Inflammatory macrophage treated with lipopolysaccharide for 1 hour (primary cell): Measurements from ENCODE around the gene MDC1.

Experiments
- DNase-seq, 2 donors: peaks; one replicate each; pipeline ENCODE4 v3.0.0-alpha.2; 2020 to 2022

The MDC1 gene

GRCh38 chr6:30747902-30748769 is 31.1 kb upstream of the MDC1 start:
- DNase-seq, result no peak

- DNase-seq, result peak in 1 of 2 donors; percentile 44
Observed at GRCh38 chr6:30747300-30747687, 30.2 kb upstream of the MDC1 start.

DNA sequence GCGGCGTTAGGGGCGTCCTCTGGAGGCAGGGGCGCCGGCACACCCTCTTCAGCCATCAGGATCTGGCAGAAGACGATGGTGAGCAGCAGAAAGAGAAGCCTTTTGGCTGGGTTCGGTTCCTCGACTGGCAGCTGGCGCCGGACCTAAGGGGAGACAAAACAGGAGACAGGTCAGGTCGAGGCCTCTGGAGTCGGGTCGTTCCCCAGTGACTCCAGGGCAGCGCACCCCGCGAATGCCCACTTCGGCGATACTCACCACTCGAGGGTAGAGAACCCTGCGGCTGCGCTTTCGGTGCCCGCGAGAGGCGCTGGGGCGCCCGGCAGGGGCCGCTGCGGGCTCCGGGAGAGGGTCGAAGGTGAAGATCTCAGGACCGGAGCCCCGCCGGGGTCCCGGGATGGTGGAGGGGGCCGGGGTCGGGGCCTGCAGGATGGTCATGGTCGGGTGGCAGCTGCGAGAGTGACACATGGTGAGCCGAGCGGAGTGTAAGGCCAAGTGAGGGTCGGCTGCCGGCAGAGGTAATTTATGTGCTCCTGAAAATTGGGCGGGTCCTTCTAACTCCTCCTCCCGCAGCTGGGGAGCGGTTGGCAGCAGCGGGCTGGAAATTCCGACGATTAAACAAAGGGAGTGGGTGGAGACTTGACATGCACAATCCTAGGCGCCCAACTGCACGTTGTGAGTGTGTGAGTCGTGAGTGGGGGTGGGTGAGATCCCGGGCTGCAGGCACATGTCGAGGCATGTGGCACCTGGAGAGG is 27.1 kb upstream of the MDC1 start, which contains the start of gene IER3:
Gene IER3 (minus strand): TSS at position 494 of the 752 bp plus-strand sequence. CDS start 29 bp downstream, at position 465.
- peak; percentile 97 to 99 for DNase-seq

DNA sequence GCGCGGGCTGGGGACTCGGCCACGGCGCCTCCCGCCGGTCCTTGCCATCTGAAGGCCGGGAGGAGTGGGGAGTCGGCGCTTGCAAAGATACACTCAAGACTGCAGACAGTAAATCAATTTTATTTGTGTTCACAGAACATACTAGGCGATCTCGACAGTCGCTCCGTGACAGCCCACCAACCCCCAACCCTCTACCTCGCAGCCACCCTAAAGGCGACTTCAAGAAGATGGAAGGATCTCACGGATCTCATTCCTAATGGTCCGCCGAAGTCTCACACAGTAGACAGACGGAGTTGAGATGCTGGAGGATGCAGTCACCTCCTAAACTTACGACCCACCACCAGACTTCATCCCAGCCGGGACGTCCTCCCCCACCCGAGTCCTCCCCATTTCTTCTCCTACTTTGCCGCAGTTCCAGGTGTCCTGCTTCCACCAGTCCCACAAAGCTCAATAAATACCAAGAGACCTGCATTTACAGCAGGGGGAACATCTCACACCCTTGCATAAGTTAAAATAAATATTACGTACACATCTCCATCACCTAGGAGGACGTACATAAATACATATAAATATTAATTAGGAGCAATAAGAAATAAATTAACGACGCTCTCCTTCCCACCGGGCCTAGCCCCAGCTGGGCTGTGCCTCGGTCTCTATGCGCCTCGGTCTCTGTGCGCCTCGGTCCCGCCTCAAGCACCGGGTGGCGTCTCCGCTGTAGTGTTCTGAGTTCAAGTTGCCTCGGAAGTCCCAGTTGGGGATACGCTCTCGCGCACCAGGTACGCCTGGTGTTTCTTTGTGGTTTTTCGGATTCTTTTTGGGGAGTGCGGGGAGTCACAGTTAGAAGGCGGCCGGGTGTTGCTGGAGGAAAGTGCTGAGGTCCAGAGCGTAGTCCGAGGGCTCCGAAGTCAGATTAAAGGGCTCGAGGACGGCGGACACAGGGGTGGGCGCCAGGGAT is 26.3 kb upstream of the MDC1 start:
- peak; percentile 24 to 40 for DNase-seq

DNA sequence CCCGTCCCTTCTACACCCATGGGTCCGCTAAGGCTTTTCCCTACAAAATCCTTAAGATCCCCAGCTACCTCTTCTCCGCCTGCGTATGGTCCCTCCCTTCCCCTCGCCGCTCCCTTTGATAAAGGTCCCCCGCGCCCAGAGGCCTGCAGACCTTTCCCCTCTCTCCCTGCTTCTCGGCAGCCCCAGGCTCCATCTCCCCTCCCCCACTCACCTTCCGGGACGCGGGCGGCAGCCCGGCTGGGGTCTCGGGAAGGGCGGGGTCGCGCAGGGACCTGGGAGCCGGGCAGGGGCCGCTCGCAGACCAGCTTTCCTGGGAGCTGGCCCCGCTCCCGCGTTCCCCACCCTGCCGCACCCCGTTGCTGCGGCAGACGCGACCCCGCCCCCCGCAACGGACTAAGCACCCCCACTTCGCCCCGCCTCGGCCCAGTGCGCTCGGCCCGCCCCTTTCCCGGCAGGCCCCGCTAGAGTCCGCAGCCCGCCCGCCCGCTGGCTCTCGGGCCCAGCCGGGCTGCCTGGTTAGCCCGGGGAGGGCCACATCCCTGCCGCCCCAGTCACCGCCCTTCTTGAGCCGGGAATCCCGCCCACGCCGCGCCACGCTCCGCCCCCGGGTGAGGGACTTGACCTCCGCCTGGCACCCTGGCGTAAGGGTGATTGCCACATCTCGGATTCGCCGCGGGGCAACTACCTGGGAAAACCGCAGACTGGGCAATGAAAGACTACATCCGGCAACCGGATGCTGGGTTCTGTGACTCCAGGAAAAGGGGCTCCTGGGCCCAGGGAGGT is 25.4 kb upstream of the MDC1 start, which contains the start of gene FLOT1:
Gene FLOT1 (minus strand): TSS at position 372 of the 783 bp plus-strand sequence. CDS start 498 bp downstream, outside the sequence.
- peak; percentile 99 to 100 for DNase-seq

DNA sequence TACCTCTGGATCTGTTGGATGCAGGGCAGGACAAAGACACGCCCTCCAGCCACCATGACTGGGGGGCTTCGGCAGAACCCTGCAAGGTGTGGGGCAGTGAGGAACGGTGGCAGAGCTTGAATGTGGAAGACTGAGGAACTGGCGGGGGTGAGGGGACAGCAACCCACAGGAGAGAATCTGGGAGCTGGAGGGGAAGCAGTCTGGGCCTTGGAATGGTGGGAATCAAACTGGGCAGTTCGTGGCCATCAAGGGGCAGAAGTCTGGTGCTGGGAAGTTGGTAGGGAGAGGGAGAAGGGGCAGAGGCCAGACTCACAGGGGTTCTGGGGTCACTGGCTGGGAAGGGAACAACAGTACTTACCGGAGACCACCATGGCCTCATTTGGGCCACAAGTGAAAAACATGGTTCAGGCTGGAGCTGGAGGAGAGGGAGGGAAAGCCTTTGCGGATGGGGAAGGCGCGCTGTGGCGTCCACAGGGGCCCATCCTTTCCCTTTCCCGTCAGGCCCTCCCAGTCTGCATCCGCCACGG is 24.8 kb upstream of the MDC1 start:
- DNase-seq, result peak in 1 of 2 donors; percentile 46

DNA sequence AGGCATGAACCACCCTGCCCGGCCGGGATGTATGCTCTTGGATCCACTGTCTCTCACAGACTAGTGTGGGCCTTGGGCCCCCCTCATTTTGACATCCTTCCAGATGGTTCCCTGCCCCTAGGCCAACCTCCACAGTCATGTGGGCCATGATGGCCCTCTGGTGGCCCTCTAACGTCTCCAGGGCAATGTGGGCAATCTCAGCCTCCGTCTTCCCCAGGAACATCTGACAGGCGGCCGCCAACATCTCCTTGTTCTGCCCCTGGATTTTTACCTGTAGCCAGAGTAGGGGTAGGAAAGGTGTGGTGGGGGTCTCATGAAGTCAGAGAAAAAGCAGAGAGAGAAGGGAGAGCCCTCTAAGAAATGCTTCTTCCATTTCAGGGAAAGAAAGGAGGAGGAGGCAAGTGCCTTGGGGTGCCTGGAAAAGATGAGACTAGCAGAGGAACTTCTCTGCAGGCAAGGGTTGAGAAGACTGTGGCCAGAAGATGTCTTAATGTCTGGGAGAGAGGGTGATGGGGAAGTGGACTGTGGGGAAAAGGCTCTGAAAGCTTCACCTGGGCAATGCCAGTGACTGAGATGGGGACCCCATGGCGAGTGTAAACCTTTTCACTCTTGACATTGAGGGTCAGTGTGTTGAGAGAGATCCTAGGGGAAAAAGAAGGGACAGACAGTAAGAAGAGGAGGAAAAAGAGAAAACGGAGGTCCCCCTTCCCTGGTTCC is 24.1 kb upstream of the MDC1 start:
- peak; percentile 42 to 43 for DNase-seq

DNA sequence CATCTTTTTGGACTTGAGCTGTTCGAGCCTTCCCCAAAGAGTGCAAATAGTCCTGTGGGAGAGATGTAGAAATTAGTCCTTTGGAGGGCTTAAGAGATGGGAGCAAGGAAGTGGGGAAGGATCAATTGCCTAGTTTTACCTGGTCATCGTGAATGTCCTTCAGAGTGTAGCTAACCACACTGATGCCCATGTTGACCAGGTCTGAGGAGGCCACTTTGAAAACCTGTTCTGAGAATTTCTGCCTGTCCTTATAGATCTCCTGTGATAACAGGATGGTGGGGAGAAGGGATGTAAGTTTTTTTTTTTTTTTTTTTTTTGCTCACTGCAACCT is 23.4 kb upstream of the MDC1 start:
- DNase-seq, result peak in 1 of 2 donors; percentile 22

GRCh38 chr6:30738532-30738931 is 21.5 kb upstream of the MDC1 start:
- no peak for DNase-seq

DNA sequence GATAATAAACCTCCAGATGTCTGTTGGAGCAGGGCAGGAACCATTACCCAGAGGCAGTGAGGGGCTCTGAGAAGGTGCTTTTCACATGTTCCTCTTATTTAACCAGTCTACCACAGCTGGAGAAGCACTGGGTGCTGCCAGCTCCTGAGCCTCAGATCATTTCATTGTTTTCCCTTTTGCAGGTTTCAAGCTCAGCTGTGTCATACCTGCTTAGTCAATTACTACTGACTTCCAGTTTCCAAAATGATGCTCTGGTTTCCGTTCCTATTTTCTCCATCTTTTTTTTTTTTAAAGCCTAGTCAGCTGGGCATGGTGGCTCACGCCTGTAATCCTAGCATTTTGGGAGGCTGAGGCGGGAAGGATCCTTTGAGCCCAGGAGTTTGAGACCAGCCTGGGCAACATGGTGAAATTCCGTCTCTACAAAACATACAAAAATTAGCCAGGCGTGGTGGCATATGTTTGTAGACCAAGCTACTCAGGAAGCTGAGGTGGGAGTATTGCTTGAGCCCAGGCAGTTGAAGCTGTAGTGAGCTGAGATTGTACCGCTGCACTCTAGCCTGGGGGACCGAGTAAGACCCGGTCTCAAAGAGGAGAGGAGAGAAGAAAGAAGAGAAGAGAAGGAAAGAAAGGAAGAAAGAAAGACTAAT is 18.7 kb upstream of the MDC1 start:
- DNase-seq, result no peak

DNA sequence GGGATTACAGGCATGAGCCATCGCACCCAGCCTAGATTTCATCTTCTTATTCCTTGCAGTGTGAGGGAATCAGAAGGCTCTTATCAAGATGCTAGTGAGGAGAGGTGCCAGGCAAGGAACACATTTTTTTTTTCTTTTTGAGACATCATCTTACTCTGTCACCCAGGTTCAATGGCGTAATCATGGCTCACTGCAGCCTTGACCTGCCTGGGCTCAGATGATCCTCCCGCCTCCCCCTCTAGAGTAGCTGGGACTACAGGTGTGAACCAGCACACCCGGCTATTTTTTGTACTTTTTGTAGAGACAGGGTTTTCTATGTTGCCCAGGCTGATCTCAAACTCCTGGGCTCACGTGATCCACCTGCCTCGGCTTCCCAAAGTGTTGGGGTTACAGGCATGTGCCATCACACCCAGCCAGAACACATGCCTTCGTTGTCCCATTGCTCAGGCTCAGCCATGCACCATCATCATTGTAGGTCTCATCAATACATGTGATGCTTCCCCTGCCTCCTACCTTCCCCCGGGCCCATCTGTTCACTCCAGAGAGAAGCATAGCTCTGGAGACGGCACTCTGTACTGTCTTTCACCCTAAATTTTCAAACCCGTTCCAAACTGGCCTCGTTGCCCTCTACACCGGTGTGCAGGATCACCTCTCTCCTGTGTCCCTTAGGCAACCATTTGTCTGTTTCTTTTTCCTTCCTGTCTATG is 15.3 kb upstream of the MDC1 start:
- DNase-seq, result no peak

DNA sequence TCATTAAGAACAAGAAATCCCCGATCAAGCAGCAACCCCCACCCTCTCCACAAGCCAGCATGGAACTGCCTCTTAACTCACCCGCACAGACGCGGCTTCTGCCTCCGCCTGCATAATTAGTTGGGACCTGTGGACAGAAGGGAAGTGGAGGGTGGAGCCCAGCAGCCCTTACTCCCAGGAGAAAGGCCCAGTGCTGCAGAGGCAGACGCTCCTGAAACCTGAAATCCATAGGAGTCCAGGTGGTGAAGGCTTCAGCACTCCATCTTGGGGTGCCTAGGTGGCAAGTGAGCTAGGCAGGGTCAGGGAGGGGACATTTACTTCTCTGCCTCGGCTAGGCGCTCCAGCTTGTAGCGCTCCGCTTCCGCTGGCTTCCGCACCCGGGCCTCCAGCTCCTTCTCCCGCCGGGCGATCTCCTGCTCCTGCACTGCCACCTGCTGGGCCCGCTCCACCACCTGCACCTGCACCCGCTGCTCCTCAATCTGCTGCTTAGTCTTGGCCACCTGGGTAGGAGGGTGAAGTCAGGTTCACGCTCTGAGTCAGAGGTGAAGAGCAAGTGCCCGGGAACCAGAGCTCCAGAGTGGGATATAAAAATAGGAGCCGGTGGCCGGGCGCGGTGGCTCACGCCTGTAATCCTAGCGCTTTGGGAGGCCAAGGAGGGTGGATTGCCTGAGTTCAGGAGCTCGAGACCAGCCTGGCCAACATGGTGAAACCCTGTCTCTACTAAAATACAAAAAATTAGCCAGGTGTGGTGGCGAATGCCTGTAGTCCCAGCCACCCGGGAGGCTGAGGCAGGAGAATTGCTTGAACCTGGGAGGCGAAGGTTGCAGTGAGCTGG is 13.7 kb upstream of the MDC1 start:
- DNase-seq, result peak; percentile 58 to 67

GRCh38 chr6:30727920-30728553 is 11.0 kb upstream of the MDC1 start:
- DNase-seq, result no peak

GRCh38 chr6:30726506-30727413 is 9.7 kb upstream of the MDC1 start:
- no peak for DNase-seq

DNA sequence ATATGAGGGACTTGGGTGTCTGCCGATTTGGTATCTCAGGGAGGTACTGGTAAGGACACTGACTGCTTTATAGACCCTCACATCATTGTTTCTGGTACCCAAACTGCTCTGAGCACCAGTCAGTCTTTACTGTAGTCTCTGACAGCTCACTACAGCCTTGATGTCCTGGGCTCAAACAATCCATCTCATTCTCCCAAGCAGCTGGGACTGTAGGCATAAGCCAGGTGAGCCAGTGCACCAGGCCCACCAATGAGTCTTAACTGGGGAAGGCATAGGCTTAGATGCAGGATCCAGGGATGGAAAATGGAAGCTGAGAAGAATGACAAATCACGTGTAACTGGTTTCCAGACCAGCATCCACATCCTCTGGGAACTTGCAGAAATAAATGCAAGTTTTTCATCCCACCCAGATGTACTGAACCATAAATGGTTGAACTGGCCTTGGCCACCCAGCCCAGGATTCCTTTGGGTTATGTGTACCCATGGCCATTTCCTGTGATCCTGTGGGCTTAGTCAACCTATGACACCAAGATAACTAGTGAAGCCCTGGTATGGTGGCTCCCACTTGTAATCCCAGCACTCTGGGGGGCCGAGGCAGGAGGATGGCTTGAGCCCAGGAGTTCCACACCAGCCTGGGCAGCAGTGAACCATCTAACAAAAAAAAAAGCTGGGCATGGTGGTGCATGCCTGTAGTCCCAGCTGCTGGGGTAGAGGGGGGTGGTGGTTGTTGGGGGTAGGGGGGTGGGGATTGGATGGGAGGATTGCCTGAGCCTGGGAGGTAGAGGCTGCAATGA is 8.8 kb upstream of the MDC1 start:
- DNase-seq, result no peak
